Heart left ventricle (tissue), 13 donors: ENCODE measurements around the gene MYO10.

Source experiments
- POLR2A ChIP-seq, 2 donors: fragments of 450-650 bp; IDR thresholded peaks; one replicate each; pipeline ENCODE4 v1.6.1; 2017; ENCODE audit warnings: antibody characterized with exemption in 2 of 2, mild to moderate bottlenecking in 2 of 2, moderate library complexity in 2 of 2
- TF ChIP-seq, protein P1 (sequence below), 12 donors: fragments of 200-600 bp; sonication (generic) in 4 of 12; IDR thresholded peaks; one replicate each; pipeline versions ENCODE4 v1.5.0 to v1.8.0; 2018 to 2022; ENCODE audit warnings: antibody characterized with exemption in 12 of 12, mild to moderate bottlenecking in 5 of 12
- donor health status: ischemic (EF 13 %, LVEDD 7.1; RV severe dilation, severe dysfunction).
- donor health status: DM: no; HTN: yes; CAD: no.
- donor health status: DM: no; HTN: no; CAD: no.
- donor health status: ischemic (EF 25% LVEDD 6.9; RV normal size, moderate dysfunction).
- donor health status: ischemic (EF 25% LVEDD 5.7; RV mildly dilated, moderate dysfunction).
- donor health status: ischemic (EF 35%, LVEDD 5.7; RV mildly dilated, moderate dysfunction).
- donor health status: nonischemic (EF 11% LVEDD 7.7; RV severe dilation, severe dysfunction).
- donor health status: DM: yes; HTN: yes; CAD: no.
- donor health status: PGD.
- donor health status: ischemic (EF 29% LVEDD 5.4; RV normal size, mild dysfunction).
- donor health status: nonischemic (EF 23%, LVEDD 6.1; RV moderate dilation, normal function).

DNA sequence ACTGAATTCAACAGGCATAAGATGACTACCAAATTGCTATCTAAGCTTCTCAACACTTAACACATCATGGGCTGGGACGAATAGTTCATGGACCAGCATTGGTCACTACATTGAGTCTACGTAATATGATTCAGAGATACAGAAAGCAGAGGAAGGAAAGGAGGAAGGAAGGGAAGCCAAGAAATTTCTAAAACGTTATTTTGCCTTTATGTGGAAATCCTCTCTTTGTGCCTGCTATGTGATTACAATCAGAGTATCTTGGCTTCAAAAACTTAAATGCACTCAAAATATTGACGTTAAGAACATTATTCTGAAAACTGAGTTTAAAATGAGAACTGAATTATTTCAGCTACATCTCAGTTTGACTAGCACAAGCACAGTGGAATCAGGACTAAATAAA is 231.1 kb downstream of the MYO10 start:
- no peak for TF ChIP-seq POLR2A (IDR thresholded peaks at IDR 0.05)
- TF ChIP-seq, protein P1, sequence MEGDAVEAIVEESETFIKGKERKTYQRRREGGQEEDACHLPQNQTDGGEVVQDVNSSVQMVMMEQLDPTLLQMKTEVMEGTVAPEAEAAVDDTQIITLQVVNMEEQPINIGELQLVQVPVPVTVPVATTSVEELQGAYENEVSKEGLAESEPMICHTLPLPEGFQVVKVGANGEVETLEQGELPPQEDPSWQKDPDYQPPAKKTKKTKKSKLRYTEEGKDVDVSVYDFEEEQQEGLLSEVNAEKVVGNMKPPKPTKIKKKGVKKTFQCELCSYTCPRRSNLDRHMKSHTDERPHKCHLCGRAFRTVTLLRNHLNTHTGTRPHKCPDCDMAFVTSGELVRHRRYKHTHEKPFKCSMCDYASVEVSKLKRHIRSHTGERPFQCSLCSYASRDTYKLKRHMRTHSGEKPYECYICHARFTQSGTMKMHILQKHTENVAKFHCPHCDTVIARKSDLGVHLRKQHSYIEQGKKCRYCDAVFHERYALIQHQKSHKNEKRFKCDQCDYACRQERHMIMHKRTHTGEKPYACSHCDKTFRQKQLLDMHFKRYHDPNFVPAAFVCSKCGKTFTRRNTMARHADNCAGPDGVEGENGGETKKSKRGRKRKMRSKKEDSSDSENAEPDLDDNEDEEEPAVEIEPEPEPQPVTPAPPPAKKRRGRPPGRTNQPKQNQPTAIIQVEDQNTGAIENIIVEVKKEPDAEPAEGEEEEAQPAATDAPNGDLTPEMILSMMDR (IDR thresholded peaks at IDR 0.05), result no peak
